Breast epithelium (tissue), 4 donors: Measurements from ENCODE around the gene RCOR1. TPM values are rescaled to one million over a fixed set of nuclear protein-coding genes. Genes with fewer than 3 reads are reported as not detected.

Source experiments
- DNase-seq, 2 donors: peaks; one replicate each; pipeline ENCODE4 v3.0.0-alpha.2; 2019; ENCODE audit warnings: low spot score in 2 of 2
- H3K27ac ChIP-seq, 2 donors: fragments of 200-600 bp; sonication (generic) in 1 of 2; one replicate each; pipeline ENCODE4 v1.5.1; 2016 to 2019; ENCODE audit warnings: mild to moderate bottlenecking in 1 of 2
- H3K27me3 ChIP-seq, 2 donors: fragments of 200-600 bp; sonication (generic) in 1 of 2; one replicate each; pipeline versions ENCODE4 v1.5.1 to v1.6.0; 2017 to 2019; ENCODE audit warnings: control low read depth in 1 of 2, mild to moderate bottlenecking in 1 of 2
- H3K36me3 ChIP-seq: fragments of 200-600 bp; one replicate; pipeline ENCODE4 v1.5.1; 2019
- H3K4me1 ChIP-seq, 2 donors: fragments of 200-600 bp; sonication (generic); one replicate each; pipeline ENCODE4 v1.5.1; 2016 to 2019; ENCODE audit warnings: control low read depth in 1 of 2
- H3K4me3 ChIP-seq, 3 donors: fragments of 200-600 bp; sonication (generic); 1 replicate in 2 of 3; 2 replicates in 1 of 3; pipeline ENCODE4 v1.5.1; 2016 to 2019; ENCODE audit warnings: mild to moderate bottlenecking in 3 of 3, moderate library complexity in 2 of 3
- H3K9me3 ChIP-seq, 2 donors: fragments of 200-600 bp; sonication (generic) in 1 of 2; one replicate each; pipeline ENCODE4 v1.5.1; 2016 to 2019; ENCODE audit warnings: control low read depth in 1 of 2
- CTCF ChIP-seq, 3 donors: fragments of 450-650 bp; IDR thresholded peaks; one replicate each; pipeline ENCODE4 v1.5.1; 2016 to 2017; ENCODE audit warnings: antibody characterized with exemption in 3 of 3, mild to moderate bottlenecking in 3 of 3, moderate library complexity in 3 of 3
- POLR2A ChIP-seq: fragments of 450-650 bp; IDR thresholded peaks from one replicate; pipeline ENCODE4 v1.6.1; 2016; ENCODE audit warnings: antibody characterized with exemption, mild to moderate bottlenecking, moderate library complexity
- POLR2AphosphoS5 ChIP-seq, 3 donors: sonication (generic); formaldehyde crosslinking; IDR thresholded peaks; one replicate each; pipeline ENCODE4 v1.6.1; 2017; ENCODE audit warnings: antibody characterized with exemption in 3 of 3
- intact Hi-C: fragments of 100-400 bp; cut with DNase I; formaldehyde crosslinking; loops from one replicate; pipeline ENCODE4 v1.15.1; 2023; ENCODE audit warnings: low total_unique reads
- total RNA-seq, 3 donors: library from RNA; depleted of rRNA; stranded (reverse); fragments of >200 nt; gene quantifications; one replicate each; pipeline ENCODE4 v1.1.0, GENCODE V29; 2016

RCOR1 gene
- total RNA-seq, 3 donors from 2014 or later: 15.7 to 21.8 (median 20.3) TPM

DNA sequence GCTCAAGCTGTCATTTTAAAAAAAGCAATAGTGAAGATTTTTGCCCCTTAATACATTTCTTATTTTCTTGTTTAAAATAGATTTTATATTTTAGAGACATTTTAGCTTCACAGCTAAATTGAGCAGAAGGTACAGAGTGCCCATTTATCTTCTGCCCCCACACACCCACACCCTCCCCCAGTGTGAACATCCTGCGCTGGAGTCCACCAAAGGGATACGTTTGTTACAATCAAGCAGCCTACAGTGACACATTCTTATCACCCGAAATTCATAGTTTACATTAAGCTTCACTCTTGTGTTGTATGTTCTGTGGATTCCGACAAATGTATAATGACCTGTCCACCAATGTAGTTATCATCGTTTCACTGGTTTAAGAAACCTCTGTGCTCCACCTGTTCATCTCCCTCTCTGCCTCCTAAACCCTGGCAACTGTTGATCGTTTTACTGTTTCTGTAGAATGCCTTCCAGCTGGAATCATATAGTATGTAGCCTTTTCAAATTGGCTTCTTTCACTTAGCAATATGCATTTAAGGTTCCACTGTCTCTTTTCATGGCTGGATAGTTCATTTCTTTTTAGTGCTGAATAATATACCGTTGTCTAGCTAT, 93.8 kb downstream of the RCOR1 start:
- Histone ChIP-seq H3K27me3 (no peaks in the 10 kb centered on the region), H3K27ac (no peak overlapping the region), H3K36me3 (no peaks in the 10 kb centered on the region), H3K4me3 (no peak overlapping the region), H3K9me3 (no peaks in the 10 kb centered on the region), H3K4me1 (no peaks in the 10 kb centered on the region)
- intact Hi-C loops: no loop called here
- no peak for DNase-seq
- TF ChIP-seq POLR2A (no peak), POLR2AphosphoS5 (IDR thresholded peaks at IDR 0.05) (no peak), CTCF (IDR thresholded peaks at IDR 0.05) (no peak)

- H3K4me3 ChIP-seq: no peak overlapping the region
- no peaks in the 10 kb centered on the region for H3K9me3 ChIP-seq
- no peak for TF ChIP-seq CTCF (IDR thresholded peaks at IDR 0.05)
- no peak for TF ChIP-seq POLR2AphosphoS5 (IDR thresholded peaks at IDR 0.05)
- no peak for TF ChIP-seq POLR2A
- H3K36me3 ChIP-seq: no peaks in the 10 kb centered on the region
- no peaks in the 10 kb centered on the region for H3K27me3 ChIP-seq
- intact Hi-C loops: no loop called here
- DNase-seq: no peak
- H3K4me1 ChIP-seq: no peaks in the 10 kb centered on the region
- H3K27ac ChIP-seq: no peak overlapping the region
Measured at GRCh38 chr14:102688290-102688689, 95.8 kb downstream of the RCOR1 start.

DNA sequence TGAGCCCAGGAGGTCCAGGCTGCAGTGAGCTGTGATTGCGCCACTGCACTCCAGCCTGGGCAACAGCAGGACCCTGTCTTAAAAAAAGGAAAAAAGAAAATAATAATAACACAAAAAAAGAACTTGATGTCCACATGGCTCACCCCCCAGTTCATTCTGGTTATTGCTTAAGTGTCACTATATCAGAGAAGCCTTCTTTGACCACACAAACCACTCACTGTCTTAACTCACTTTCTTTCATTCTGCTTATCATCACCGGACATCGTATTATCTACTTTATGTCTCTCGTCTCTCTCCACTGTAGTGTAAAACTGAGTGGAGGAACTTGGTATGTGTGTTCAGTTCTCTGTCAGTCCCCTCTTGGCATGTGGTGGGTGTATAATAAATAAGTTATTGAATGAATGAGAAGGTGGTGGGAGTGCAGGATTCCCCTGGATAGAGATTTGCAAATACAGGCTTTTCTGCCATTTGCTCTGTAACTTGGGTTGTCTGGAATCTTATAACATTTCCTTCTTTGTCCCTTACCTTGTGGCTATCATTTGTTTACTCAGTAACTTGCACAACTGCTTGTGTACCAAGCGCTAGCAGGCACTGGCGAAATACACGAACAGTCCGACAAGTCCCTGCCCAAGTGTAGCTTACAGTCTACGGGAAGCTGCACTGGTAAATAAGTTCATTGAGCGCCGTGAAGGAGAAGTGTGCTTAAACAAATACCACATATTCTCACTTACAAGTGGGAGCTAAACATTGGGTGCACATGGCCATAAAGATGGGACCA, 98.2 kb downstream of the RCOR1 start:
- intact Hi-C loops: no loop called here
- Histone ChIP-seq H3K4me1 (no peaks in the 10 kb centered on the region), H3K36me3 (no peaks in the 10 kb centered on the region), H3K27me3 (no peaks in the 10 kb centered on the region), H3K4me3 (no peak overlapping the region), H3K27ac (no peak overlapping the region), H3K9me3 (no peaks in the 10 kb centered on the region)
- DNase-seq: no peak
- TF ChIP-seq POLR2AphosphoS5 (IDR thresholded peaks at IDR 0.05): no peak
- TF ChIP-seq POLR2A: no peak
- TF ChIP-seq CTCF (IDR thresholded peaks at IDR 0.05): no peak

- no peak for DNase-seq
- Histone ChIP-seq H3K4me1 (no peaks in the 10 kb centered on the region), H3K36me3 (no peaks in the 10 kb centered on the region), H3K9me3 (no peaks in the 10 kb centered on the region), H3K27ac (no peak overlapping the region), H3K4me3 (no peak overlapping the region), H3K27me3 (no peaks in the 10 kb centered on the region)
- intact Hi-C loops: no loop called here
- TF ChIP-seq CTCF (IDR thresholded peaks at IDR 0.05) (no peak), POLR2A (no peak), POLR2AphosphoS5 (IDR thresholded peaks at IDR 0.05) (no peak)
Measured at GRCh38 chr14:102691763-102692162, 99.3 kb downstream of the RCOR1 start.

DNA sequence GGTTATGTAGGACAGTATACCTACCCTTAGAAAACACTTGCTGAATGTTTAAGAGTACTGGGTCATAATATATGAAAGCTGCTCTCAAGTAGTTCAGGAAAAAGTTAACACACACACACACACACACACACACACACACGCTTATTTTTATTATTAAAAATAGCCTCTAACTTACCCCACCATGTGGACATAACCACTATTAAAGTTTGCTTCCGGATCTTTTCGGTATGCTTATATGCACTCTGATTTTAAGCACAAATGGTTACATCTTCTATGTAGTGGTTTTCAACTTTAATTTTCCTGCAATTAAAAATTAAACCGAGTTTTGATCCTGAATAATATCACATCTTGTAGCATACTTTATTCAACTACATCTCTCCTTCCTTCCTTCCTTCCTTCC, 99.9 kb downstream of the RCOR1 start:
- no peaks in the 10 kb centered on the region for H3K36me3 ChIP-seq
- no peaks in the 10 kb centered on the region for H3K4me1 ChIP-seq
- TF ChIP-seq CTCF (IDR thresholded peaks at IDR 0.05) (no peak), POLR2AphosphoS5 (IDR thresholded peaks at IDR 0.05) (no peak), POLR2A (no peak)
- no peaks in the 10 kb centered on the region for H3K27me3 ChIP-seq
- H3K9me3 ChIP-seq: no peaks in the 10 kb centered on the region
- no peak overlapping the region for H3K27ac ChIP-seq
- intact Hi-C loops: no loop called here
- no peak for DNase-seq
- no peak overlapping the region for H3K4me3 ChIP-seq
